NCI-H2107 treated with DMSO at 0.1 percent for 48 hours (cell line): ENCODE measurements around the gene SIGLEC14.
"Not testable (repeated sequence)": the region's sequence is repeated elsewhere in the genome, so short reads cannot be mapped to it uniquely, and the experiment has no call there.

Source experiments
- DNase-seq: peaks from one replicate; lab custom pipeline; 2025; ENCODE audit not compliant: unreplicated experiment; lab: John Stamatoyannopoulos, UW

SIGLEC14 gene

GRCh38 chr19:51646730-51647129 lies at the start of gene SIGLEC14:
SIGLEC14 (minus strand) TSS chr19:51646825; CDS start chr19:51646759, 66 bp downstream.
- DNase-seq = not testable (repeated sequence)

- no peak for DNase-seq
Observed at GRCh38 chr19:51695702-51696315, 49.2 kb upstream of the SIGLEC14 start.

GRCh38 chr19:51695088-51695487 lies 48.5 kb upstream of the SIGLEC14 start:
- DNase-seq = no peak

- DNase-seq = no peak
Observed at GRCh38 chr19:51694318-51695085, 47.9 kb upstream of the SIGLEC14 start.

- no peak for DNase-seq
Observed at GRCh38 chr19:51693819-51694218, 47.2 kb upstream of the SIGLEC14 start.

GRCh38 chr19:51693260-51693659 lies 46.6 kb upstream of the SIGLEC14 start, which contains the start of gene SPACA6:
SPACA6 (plus strand) TSS chr19:51693330; CDS start chr19:51693527, 197 bp downstream.
- DNase-seq = no peak

- no peak for DNase-seq
Observed at GRCh38 chr19:51692468-51692867, 45.8 kb upstream of the SIGLEC14 start.

- DNase-seq = no peak
Observed at GRCh38 chr19:51691584-51692428, 45.2 kb upstream of the SIGLEC14 start.

- DNase-seq = no peak
Observed at GRCh38 chr19:51691074-51691583, 44.5 kb upstream of the SIGLEC14 start.

GRCh38 chr19:51690454-51691073 lies 43.9 kb upstream of the SIGLEC14 start:
- peak; percentile 22 for DNase-seq

- DNase-seq = no peak
Observed at GRCh38 chr19:51689751-51690453, 43.3 kb upstream of the SIGLEC14 start.

GRCh38 chr19:51688671-51689571 lies 42.3 kb upstream of the SIGLEC14 start:
- DNase-seq = peak; percentile 74

- DNase-seq = no peak
Observed at GRCh38 chr19:51687791-51688670, 41.4 kb upstream of the SIGLEC14 start.

- no peak for DNase-seq
Observed at GRCh38 chr19:51686171-51686570, 39.5 kb upstream of the SIGLEC14 start.

- no peak for DNase-seq
Observed at GRCh38 chr19:51681286-51681941, 34.8 kb upstream of the SIGLEC14 start.

GRCh38 chr19:51680474-51680873 lies 33.8 kb upstream of the SIGLEC14 start:
- DNase-seq = no peak

- DNase-seq = no peak
Observed at GRCh38 chr19:51676566-51677083, 30.0 kb upstream of the SIGLEC14 start.
